HepG2 (cell line): Measurements from ENCODE around the gene UQCR10. TPM values are rescaled to one million over a fixed set of nuclear protein-coding genes. Genes with fewer than 3 reads are reported as not detected.
A peak's percentile ranks its signal among the peaks of the same experiment; 100 is the strongest.

Source experiments
- AHR ChIP-seq: IDR thresholded peaks from 2 replicates; pipeline ENCODE4 v1.6.1; 2018; ENCODE audit warnings: missing genetic modification reagents, missing compliant biosample characterization
- ARID2 ChIP-seq: sonication (generic); formaldehyde crosslinking; IDR thresholded peaks from 2 replicates; pipeline ENCODE4 v1.8.1; 2022; ENCODE audit warnings: mild to moderate bottlenecking, missing genetic modification reagents, borderline replicate concordance
- CAMTA2 ChIP-seq: sonication (generic); formaldehyde crosslinking; IDR thresholded peaks from 2 replicates; pipeline ENCODE4 v1.4.0; 2020; ENCODE audit warnings: mild to moderate bottlenecking, missing genetic modification reagents, borderline replicate concordance
- ISX ChIP-seq: sonication (generic); formaldehyde crosslinking; conservative IDR thresholded peaks from 2 replicates; pipeline ENCODE4 v1.5.0; 2020; ENCODE audit warnings: missing genetic modification reagents
- ZC3H4 ChIP-seq: sonication (generic); formaldehyde crosslinking; IDR thresholded peaks from 2 replicates; pipeline ENCODE4 v1.4.0; 2020; ENCODE audit warnings: missing genetic modification reagents, borderline replicate concordance
- ZNF230 ChIP-seq: sonication (generic); formaldehyde crosslinking; IDR thresholded peaks from 2 replicates; pipeline ENCODE4 v1.4.0; 2020; ENCODE audit warnings: mild to moderate bottlenecking, missing genetic modification reagents
- polyA plus RNA-seq, 8 experiments: library from polyadenylated mRNA; depleted of rRNA in 3 of 8; stranded (reverse) in 7 of 8; unstranded in 1 of 8; fragments of >200 nt; fragmentation: Illumina TruSeq in 4 of 8; extraction: Trizol in 4 of 8; gene quantifications; 2 replicates each; pipeline versions ENCODE4 v1.2.1 to v1.2.3, GENCODE V29; 2011 to 2016; ENCODE audit warnings: low read depth in 4 of 8, missing spikeins in 1 of 8, mixed read lengths in 1 of 8; ENCODE audit not compliant: insufficient read depth in 1 of 8
- total RNA-seq, 5 experiments: library from RNA; depleted of rRNA; stranded (reverse); fragments of >200 nt; fragmentation: Illumina TruSeq; extraction: Trizol; gene quantifications; 2 replicates each; pipeline ENCODE4 v1.2.3, GENCODE V29; 2016; ENCODE audit warnings: low read depth in 1 of 5
- TF ChIP-seq, protein P1 (sequence below): sonication (generic); formaldehyde crosslinking; IDR thresholded peaks from 2 replicates; pipeline ENCODE4 v1.4.0; 2020; ENCODE audit warnings: missing genetic modification reagents
- TF ChIP-seq, protein P2 (sequence below): sonication (generic); formaldehyde crosslinking; IDR thresholded peaks from 2 replicates; pipeline ENCODE4 v1.4.0; 2020; ENCODE audit warnings: missing genetic modification reagents; ENCODE audit errors: not compliant biosample characterization
- TF ChIP-seq, protein P3 (sequence below): sonication (generic); formaldehyde crosslinking; IDR thresholded peaks from 2 replicates; pipeline ENCODE4 v1.5.0; 2020; ENCODE audit warnings: missing genetic modification reagents
- TF ChIP-seq, protein P4 (sequence below): sonication (generic); formaldehyde crosslinking; IDR thresholded peaks from one replicate; pipeline ENCODE4 v1.5.1; 2020; ENCODE audit warnings: mild to moderate bottlenecking, missing genetic modification reagents; ENCODE audit errors: not compliant biosample characterization
- TF ChIP-seq, protein P5 (sequence below): sonication (generic); formaldehyde crosslinking; IDR thresholded peaks from 2 replicates; pipeline ENCODE4 v1.8.0; 2022; ENCODE audit warnings: mild to moderate bottlenecking, missing genetic modification reagents, borderline replicate concordance

Gene UQCR10
- total and polyA plus RNA-seq, 2 of the 13 experiments (the other 11 are each of a cell fraction or from before 2014, with no cell fraction given) = 225 to 232 TPM

DNA sequence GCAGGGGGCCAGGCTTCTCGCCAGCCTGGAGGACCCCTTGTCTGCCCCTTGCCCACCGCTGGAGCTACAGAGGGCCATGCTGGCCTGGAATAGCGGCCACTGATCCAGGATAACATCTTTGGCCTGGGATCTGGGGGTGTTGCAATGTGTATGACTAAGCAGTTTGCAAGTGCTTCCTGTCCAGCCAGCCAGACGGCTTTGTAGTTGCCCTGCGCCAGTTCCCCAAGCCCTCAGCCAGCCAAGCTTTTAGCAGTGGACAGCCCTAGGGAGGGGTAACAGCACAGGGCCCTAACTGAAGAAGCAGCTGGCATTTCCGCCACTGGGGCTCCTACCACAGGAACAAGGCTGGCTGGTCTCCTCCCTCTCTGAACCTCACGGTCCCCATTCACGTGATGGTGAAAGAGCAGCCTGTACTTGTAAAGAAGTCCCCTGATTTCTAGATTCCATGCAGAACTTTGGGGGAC lies 32.1 kb downstream of the UQCR10 start (continued):
- TF ChIP-seq, protein P1, sequence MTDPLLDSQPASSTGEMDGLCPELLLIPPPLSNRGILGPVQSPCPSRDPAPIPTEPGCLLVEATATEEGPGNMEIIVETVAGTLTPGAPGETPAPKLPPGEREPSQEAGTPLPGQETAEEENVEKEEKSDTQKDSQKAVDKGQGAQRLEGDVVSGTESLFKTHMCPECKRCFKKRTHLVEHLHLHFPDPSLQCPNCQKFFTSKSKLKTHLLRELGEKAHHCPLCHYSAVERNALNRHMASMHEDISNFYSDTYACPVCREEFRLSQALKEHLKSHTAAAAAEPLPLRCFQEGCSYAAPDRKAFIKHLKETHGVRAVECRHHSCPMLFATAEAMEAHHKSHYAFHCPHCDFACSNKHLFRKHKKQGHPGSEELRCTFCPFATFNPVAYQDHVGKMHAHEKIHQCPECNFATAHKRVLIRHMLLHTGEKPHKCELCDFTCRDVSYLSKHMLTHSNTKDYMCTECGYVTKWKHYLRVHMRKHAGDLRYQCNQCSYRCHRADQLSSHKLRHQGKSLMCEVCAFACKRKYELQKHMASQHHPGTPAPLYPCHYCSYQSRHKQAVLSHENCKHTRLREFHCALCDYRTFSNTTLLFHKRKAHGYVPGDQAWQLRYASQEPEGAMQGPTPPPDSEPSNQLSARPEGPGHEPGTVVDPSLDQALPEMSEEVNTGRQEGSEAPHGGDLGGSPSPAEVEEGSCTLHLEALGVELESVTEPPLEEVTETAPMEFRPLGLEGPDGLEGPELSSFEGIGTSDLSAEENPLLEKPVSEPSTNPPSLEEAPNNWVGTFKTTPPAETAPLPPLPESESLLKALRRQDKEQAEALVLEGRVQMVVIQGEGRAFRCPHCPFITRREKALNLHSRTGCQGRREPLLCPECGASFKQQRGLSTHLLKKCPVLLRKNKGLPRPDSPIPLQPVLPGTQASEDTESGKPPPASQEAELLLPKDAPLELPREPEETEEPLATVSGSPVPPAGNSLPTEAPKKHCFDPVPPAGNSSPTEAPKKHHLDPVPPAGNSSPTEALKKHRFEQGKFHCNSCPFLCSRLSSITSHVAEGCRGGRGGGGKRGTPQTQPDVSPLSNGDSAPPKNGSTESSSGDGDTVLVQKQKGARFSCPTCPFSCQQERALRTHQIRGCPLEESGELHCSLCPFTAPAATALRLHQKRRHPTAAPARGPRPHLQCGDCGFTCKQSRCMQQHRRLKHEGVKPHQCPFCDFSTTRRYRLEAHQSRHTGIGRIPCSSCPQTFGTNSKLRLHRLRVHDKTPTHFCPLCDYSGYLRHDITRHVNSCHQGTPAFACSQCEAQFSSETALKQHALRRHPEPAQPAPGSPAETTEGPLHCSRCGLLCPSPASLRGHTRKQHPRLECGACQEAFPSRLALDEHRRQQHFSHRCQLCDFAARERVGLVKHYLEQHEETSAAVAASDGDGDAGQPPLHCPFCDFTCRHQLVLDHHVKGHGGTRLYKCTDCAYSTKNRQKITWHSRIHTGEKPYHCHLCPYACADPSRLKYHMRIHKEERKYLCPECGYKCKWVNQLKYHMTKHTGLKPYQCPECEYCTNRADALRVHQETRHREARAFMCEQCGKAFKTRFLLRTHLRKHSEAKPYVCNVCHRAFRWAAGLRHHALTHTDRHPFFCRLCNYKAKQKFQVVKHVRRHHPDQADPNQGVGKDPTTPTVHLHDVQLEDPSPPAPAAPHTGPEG (CRISPR knock-in tag) = no peak
- TF ChIP-seq ZNF230 (CRISPR knock-in tag) (no peak), AHR (CRISPR knock-in tag) (0 out of 2 replicates have a peak, but pooled peaks have one; percentile 19), ARID2 (no peak), ISX (CRISPR knock-in tag) (no peak), CAMTA2 (no peak), ZC3H4 (CRISPR knock-in tag) (no peak)
- TF ChIP-seq, protein P2, sequence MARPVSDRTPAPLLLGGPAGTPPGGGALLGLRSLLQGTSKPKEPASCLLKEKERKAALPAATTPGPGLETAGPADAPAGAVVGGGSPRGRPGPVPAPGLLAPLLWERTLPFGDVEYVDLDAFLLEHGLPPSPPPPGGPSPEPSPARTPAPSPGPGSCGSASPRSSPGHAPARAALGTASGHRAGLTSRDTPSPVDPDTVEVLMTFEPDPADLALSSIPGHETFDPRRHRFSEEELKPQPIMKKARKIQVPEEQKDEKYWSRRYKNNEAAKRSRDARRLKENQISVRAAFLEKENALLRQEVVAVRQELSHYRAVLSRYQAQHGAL = no peak
- TF ChIP-seq, protein P3, sequence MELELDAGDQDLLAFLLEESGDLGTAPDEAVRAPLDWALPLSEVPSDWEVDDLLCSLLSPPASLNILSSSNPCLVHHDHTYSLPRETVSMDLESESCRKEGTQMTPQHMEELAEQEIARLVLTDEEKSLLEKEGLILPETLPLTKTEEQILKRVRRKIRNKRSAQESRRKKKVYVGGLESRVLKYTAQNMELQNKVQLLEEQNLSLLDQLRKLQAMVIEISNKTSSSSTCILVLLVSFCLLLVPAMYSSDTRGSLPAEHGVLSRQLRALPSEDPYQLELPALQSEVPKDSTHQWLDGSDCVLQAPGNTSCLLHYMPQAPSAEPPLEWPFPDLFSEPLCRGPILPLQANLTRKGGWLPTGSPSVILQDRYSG (CRISPR knock-in tag) = no peak
- TF ChIP-seq, protein P4, sequence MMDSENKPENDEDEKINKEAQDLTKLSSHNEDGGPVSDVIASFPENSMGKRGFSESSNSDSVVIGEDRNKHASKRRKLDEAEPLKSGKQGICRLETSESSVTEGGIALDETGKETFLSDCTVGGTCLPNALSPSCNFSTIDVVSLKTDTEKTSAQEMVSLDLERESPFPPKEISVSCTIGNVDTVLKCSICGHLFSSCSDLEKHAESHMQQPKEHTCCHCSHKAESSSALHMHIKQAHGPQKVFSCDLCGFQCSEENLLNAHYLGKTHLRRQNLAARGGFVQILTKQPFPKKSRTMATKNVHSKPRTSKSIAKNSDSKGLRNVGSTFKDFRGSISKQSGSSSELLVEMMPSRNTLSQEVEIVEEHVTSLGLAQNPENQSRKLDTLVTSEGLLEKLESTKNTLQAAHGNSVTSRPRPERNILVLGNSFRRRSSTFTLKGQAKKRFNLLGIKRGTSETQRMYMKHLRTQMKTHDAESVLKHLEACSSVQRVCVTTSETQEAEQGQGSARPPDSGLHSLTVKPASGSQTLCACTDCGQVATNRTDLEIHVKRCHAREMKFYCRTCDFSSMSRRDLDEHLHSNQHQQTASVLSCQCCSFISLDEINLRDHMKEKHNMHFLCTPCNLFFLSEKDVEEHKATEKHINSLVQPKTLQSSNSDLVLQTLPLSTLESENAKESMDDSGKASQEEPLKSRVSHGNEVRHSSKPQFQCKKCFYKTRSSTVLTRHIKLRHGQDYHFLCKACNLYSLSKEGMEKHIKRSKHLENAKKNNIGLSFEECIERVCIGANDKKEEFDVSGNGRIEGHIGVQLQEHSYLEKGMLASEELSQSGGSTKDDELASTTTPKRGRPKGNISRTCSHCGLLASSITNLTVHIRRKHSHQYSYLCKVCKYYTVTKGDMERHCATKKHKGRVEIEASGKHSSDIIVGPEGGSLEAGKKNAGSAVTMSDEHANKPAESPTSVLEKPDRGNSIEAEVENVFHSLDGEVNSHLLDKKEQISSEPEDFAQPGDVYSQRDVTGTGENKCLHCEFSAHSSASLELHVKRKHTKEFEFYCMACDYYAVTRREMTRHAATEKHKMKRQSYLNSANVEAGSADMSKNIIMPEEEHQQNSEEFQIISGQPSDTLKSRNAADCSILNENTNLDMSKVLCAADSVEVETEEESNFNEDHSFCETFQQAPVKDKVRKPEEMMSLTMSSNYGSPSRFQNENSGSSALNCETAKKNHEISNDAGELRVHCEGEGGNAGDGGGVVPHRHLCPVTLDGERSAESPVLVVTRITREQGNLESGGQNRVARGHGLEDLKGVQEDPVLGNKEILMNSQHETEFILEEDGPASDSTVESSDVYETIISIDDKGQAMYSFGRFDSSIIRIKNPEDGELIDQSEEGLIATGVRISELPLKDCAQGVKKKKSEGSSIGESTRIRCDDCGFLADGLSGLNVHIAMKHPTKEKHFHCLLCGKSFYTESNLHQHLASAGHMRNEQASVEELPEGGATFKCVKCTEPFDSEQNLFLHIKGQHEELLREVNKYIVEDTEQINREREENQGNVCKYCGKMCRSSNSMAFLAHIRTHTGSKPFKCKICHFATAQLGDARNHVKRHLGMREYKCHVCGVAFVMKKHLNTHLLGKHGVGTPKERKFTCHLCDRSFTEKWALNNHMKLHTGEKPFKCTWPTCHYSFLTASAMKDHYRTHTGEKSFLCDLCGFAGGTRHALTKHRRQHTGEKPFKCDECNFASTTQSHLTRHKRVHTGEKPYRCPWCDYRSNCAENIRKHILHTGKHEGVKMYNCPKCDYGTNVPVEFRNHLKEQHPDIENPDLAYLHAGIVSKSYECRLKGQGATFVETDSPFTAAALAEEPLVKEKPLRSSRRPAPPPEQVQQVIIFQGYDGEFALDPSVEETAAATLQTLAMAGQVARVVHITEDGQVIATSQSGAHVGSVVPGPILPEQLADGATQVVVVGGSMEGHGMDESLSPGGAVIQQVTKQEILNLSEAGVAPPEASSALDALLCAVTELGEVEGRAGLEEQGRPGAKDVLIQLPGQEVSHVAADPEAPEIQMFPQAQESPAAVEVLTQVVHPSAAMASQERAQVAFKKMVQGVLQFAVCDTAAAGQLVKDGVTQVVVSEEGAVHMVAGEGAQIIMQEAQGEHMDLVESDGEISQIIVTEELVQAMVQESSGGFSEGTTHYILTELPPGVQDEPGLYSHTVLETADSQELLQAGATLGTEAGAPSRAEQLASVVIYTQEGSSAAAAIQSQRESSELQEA (CRISPR knock-in tag) = no peak
- TF ChIP-seq, protein P5, sequence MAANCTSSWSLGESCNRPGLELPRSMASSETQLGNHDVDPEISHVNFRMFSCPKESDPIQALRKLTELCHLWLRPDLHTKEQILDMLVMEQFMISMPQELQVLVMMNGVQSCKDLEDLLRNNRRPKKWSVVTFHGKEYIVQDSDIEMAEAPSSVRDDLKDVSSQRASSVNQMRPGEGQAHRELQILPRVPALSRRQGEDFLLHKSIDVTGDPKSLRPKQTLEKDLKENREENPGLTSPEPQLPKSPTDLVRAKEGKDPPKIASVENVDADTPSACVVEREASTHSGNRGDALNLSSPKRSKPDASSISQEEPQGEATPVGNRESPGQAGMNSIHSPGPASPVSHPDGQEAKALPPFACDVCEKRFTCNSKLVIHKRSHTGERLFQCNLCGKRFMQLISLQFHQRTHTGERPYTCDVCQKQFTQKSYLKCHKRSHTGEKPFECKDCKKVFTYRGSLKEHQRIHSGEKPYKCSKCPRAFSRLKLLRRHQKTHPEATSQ = no peak
